ENCODE data around the gene SERP1. TPM values are rescaled to one million over a fixed set of nuclear protein-coding genes. Genes with fewer than 3 reads are reported as not detected.
A peak's percentile ranks its signal among the peaks of the same experiment; 100 is the strongest.

The SERP1 gene
- total RNA-seq, 1 experiment from 2014 or later, result 439 TPM

DNA sequence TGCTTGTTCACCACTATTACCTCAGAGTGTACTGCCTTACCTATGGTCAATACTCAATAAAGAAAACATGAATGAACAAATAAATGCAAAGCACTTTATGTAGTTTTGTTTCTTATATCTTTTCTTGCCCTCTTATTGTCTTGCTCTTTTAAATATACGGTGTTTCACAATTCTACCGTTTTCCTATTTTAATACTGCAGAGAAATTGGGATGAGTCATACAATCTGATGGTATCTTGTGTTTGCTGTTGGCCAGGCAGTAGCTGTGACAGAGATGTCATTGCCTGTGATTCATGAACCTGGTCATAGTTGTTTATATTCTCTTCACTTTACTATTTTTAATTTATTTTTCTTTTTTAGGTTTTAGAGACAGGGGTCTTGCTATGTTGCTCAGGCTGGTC lies 48.3 kb downstream of the SERP1 start:
- Histone ChIP-seq H3F3A (ENCODE audit: low read length, unreplicated experiment) (no peaks in the 10 kb centered on the region), H2AFZ (ENCODE audit: low read length) (peak overlapping the region; percentile 52; the same call in 1 of the 2 replicates), H4K20me1 (ENCODE audit: low read length) (no peaks in the 10 kb centered on the region), H3K79me2 (ENCODE audit: low read length) (0 out of 2 replicates have a peak, but pooled peaks cover 3% of the 10 kb centered on the region), H3K4me2 (ENCODE audit: low read length) (peak overlapping the region; percentile 81), H3K4me3 (ENCODE audit: low read length) (peak overlapping the region; percentile 29; the same call in 1 of the 2 replicates), H3K27ac (ENCODE audit: low read length) (peak overlapping the region; percentile 87), H3K27me3 (ENCODE audit: low read length) (no peaks in the 10 kb centered on the region), H3K4me1 (ENCODE audit: insufficient read depth, low read length) (peaks cover 38% of the 10 kb centered on the region), H3K9ac (ENCODE audit: low read length) (peak overlapping the region; percentile 24), H3K9me2 (replicated peaks; ENCODE audit: low read length) (no peaks in the 10 kb centered on the region), H3K36me3 (ENCODE audit: low read depth, low read length) (no peaks in the 10 kb centered on the region), H3K9me3 (ENCODE audit: low read length) (no peaks in the 10 kb centered on the region)
- intact Hi-C loops (cut with micrococcal nuclease), result loop anchor here (5.0 to 10.0 kb wide), 3 partner anchors 186 to 561 kb away; no protein-coding TSS in a partner anchor
- no peak for TF ChIP-seq EZH2 (IDR thresholded peaks at IDR 0.05; ENCODE audit: low read length, unreplicated experiment)
- no peak for TF ChIP-seq CTCF (conservative IDR thresholded peaks at IDR 0.05; ENCODE audit: low read depth, low read length)
- TF ChIP-seq EZH2phosphoT487 (IDR thresholded peaks at IDR 0.05; ENCODE audit: borderline replicate concordance, low read length), result no peak
- ChIA-PET CTCF (interaction anchor here (0.5 kb wide), 1 partner anchor 811 kb away, joined by 3 read pairs; no protein-coding TSS in a partner anchor), POLR2A (ENCODE audit: unreplicated experiment) (no interaction called here)
- peak; percentile 90 for DNase-seq
- BruUV-seq (replicated peaks), result no TSS peak
- ATAC-seq, result peak; percentile 94

- Histone ChIP-seq H3K36me3 (ENCODE audit: low read depth, low read length) (no peaks in the 10 kb centered on the region), H4K20me1 (ENCODE audit: low read length) (no peaks in the 10 kb centered on the region), H3K27me3 (ENCODE audit: low read length) (no peaks in the 10 kb centered on the region), H3K79me2 (ENCODE audit: low read length) (0 out of 2 replicates have a peak, but pooled peaks cover 3% of the 10 kb centered on the region), H3K9me2 (replicated peaks; ENCODE audit: low read length) (no peaks in the 10 kb centered on the region), H3K9me3 (ENCODE audit: low read length) (no peaks in the 10 kb centered on the region), H3K4me3 (ENCODE audit: low read length) (no peak overlapping the region), H2AFZ (ENCODE audit: low read length) (no peak overlapping the region), H3K4me1 (ENCODE audit: insufficient read depth, low read length) (peaks cover 38% of the 10 kb centered on the region), H3K27ac (ENCODE audit: low read length) (no peak overlapping the region), H3K9ac (ENCODE audit: low read length) (no peak overlapping the region), H3K4me2 (ENCODE audit: low read length) (0 out of 2 replicates have a peak overlapping the region, but pooled peaks have one; percentile 11), H3F3A (ENCODE audit: low read length, unreplicated experiment) (no peaks in the 10 kb centered on the region)
- ChIA-PET POLR2A (ENCODE audit: unreplicated experiment) (interaction anchor here (0.6 kb wide), 1 partner anchor 80 kb away, joined by 3 read pairs; no protein-coding TSS in a partner anchor), CTCF (interaction anchor here (0.6 to 2.4 kb wide), 15 partner anchors 20 to 257 kb away, joined by 3 to 22 read pairs (median 4); partner anchors contain the start of gene TSC22D2)
- intact Hi-C loops (cut with micrococcal nuclease), result loop anchor here (1.0 to 10.0 kb wide), 12 partner anchors 25 to 558 kb away; no protein-coding TSS in a partner anchor
- ATAC-seq, result peak; percentile 15
- TF ChIP-seq EZH2 (IDR thresholded peaks at IDR 0.05; ENCODE audit: low read length, unreplicated experiment) (no peak), EZH2phosphoT487 (IDR thresholded peaks at IDR 0.05; ENCODE audit: borderline replicate concordance, low read length) (no peak), CTCF (conservative IDR thresholded peaks at IDR 0.05; ENCODE audit: low read depth, low read length) (peak; percentile 91)
- DNase-seq, result peak; percentile 85
- BruUV-seq (replicated peaks), result no TSS peak
Measured at GRCh38 chr3:150495563-150496168, 50.6 kb downstream of the SERP1 start.

All from PC-3 (cell line).